Embryonic facial prominence (tissue), 1 donor: ENCODE data around the gene ARHGEF37.
"Not testable (repeated sequence)": the region's sequence is repeated elsewhere in the genome, so short reads cannot be mapped to it uniquely, and the experiment has no call there.

Experiments used
- DNase-seq: peaks from one replicate; pipeline ENCODE4 v3.0.0-alpha.2; 2016; ENCODE audit errors: extremely low spot score

The ARHGEF37 gene, protein sequence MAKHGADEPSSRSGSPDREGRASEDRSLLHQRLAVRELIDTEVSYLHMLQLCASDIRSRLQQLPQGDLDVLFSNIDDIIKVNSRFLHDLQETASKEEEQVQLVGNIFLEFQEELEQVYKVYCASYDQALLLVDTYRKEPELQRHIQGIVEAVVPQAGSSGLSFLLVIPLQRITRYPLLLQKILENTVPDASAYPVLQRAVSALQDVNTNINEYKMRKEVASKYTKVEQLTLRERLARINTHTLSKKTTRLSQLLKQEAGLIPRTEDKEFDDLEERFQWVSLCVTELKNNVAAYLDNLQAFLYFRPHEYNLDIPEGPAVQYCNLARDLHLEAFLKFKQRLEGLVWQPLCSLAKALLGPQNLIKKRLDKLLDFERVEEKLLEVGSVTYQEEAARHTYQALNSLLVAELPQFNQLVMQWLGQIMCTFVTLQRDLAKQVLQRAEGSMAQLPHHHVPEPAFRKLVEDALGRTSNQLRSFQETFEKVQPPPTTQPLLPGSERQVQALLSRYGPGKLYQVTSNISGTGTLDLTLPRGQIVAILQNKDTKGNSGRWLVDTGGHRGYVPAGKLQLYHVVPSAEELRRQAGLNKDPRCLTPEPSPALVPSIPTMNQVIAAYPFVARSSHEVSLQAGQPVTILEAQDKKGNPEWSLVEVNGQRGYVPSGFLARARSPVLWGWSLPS

DNA sequence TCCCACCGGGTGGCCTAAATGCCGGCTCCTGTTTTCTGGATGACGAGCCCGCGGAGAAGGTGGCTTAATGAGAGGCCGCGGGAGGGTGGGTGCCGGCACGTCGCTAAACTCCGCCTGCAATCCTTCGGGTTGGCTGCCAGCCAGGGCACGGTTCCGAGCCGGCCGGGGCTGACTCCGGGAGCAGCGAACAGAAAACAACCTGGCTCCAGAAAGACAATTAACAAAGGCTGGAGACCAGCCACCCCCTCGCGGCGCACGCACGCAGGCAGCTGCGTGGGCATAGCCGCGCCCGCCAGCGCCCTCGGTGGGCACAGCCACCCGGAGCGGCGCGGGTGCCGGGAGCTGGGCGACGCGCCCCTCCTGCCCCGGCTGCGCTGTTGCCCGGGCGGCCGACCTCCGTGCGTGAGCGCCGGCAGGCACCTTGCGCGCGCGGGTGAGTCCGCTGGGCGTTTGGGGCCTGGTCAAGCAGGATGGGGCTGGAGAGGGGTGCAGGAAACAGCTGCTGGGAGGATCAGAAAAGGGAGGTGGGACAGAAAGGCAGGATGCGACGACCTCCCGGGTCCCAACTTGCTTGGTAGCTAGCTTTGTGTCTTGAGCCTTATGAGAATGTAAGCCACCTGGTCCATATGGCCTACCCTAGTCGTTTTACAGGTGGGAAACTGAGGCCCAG is at the start of gene ARHGEF37:
Gene ARHGEF37 (plus strand): TSS at position 307 of the 670 bp plus-strand sequence. CDS start 16,272 bp downstream, outside the sequence.
- no peak for DNase-seq

DNA sequence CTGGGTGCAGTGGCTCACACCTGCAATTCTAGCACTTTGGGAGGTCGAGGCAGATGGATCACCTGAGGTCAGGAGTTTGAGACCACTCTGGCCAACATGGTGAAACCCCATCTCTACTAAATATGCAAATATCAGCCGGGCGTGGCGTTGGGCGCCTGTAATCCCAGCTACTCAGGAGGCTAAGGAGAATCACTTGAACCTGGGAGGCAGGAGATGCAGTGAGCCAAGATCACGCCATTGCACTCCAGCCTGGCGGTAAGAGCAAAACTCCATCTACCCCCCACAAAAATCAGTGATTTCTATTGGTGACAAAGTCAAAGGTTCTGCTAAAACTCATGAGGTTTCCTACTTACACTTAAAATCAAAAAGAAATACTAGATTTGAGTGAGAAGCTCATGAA is 48.9 kb upstream of the ARHGEF37 start:
- DNase-seq, result no peak

DNA sequence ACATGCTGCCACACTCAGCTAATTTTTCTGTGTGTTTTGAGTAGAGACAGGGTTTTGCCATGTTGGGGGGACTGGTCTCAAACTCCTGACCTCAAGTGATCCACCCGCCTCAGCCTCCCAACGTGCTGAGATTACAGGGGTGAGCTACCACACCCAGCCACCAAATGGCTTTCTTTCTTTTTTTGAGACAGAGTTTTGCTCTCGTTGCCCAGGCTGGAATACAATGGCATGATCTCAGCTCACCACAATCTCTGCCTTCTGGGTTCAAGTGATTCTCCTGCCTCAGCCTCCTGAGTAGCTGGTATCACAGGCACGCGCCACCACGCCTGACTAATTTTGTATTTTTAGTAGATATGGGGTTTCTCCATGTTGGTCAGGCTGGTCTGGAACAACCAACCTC is 45.5 kb upstream of the ARHGEF37 start:
- DNase-seq, result not testable (repeated sequence)

DNA sequence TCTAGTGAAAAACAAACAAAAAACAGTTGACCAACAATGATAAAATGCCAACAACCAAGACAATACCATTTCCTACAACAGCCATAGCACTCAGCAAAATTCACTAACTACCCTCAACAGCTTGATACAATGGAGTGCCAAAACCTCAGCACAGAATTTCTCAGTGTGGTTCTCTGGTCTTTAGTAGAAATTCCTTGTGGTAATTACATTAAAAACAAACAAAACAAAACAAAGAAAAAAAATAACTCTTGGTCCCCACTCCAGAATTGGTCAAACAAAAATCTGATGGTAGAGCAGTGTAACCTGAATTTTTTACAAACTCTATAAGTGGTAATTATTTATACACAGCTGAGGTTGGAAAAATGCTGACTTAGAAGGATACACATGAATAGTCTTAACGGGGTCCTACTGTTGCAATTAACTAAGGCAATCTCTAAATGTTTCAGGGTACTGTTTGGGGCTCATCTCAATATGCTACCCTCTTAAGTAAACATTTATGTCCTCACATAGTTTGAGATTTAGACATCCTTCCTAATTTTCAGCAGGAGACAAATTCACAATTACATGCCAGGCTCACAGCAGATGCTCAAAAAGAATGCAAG is 43.8 kb upstream of the ARHGEF37 start:
- no peak for DNase-seq

DNA sequence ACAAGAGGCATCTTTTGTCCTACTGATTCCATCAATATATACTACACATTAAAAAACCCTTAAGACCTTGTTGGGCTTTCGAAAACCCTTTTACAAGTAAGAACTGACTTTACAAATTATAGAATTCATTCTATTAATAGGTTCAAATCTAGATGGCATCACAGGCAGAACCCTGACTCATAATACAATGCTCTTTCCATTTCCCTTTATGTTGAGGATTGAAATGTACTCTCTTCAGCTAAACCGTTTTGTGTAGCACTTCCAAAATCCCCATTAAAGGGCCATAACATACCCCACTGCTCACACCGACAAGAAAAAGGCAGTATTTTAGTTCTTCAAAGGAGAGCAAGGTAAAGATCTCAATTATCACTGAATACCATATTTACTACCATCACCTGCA is 41.2 kb upstream of the ARHGEF37 start:
- no peak for DNase-seq

DNA sequence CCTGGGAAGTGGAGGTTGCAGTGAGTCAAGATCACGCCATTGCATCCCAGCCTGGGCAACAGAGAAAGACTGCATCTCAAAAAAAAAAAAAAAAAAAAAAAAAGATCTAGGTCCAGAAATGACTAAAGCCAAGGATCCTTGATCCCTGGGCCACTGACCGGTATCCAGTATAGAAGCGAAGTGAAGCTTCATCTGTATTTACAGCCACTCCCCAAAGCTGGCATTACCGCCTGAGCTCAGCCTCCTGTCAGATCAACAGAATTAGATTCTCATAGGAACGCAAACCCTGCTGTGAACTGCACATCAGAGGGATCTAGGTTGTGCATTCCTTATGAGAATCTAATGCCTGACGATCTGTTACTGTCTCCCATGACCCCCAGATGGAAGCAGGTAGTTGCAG is 39.4 kb upstream of the ARHGEF37 start:
- DNase-seq, result no peak

DNA sequence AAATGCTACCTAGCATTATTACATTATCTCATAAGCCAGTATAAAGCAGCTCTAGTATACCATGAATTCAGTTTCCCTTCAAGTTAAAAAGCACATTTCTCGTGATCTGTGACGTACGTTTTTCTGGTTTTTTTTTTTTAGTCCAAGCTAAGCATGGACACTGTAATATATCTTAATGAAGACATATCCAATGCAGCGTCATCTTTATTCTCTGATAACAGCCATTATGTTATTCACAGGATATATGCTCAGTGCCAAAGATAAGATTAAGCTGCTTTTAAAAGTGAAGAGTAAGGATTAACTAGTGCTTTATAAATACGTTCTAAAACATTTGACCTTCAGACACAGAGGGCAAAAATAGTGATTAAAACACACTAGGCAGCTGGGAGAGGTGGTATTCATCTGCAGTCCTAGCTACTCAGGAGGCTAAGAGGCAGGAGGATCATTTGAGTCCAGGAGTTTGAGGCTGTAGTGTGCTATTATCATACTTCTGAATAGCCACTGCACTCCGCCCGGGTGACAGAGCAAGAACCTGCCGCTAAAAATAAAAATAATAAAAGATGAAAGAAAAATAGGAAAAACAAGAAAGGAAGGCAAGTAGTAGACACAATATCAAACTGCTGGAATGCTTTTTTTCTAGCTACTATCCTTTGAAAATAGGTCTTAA is 37.8 kb upstream of the ARHGEF37 start:
- DNase-seq, result no peak

DNA sequence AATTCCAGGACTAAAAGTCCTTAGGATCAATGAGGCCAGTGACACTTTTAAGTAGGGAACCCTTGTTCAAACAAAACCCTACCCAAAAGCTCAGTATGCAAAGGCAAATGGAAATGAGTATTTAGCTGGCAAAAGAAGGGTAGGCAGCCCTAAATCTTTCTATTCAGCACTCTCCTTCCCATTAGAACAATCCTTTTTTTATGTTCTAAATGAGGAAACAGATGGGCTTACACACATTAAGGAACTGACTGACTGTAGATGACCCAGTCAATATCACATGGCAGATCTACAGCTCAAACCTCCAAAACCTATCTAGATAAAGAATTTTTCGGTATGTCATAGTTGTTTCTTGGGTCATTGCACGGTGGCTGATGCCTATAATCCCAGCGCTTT is 37.3 kb upstream of the ARHGEF37 start:
- DNase-seq, result no peak

DNA sequence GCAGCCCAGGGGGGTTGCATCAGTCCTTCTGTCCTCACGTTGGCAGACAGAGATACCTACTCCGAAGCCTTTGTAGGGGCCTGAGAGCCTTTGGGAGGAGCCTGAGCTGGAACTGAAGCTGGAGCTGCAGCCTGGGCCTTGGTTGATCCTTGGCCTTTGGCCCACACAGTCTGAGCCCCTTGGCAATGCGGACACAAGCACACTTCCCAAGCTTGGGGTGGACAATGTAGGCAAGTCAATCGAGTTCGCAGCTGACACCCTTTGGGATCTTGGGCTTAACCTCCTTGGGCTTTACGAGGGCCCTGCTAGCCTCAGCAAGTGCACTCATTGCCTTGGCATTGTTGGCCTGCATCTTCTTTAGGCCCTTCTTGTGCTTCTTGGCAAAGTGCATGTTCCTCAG is 36.0 kb upstream of the ARHGEF37 start:
- DNase-seq, result no peak

DNA sequence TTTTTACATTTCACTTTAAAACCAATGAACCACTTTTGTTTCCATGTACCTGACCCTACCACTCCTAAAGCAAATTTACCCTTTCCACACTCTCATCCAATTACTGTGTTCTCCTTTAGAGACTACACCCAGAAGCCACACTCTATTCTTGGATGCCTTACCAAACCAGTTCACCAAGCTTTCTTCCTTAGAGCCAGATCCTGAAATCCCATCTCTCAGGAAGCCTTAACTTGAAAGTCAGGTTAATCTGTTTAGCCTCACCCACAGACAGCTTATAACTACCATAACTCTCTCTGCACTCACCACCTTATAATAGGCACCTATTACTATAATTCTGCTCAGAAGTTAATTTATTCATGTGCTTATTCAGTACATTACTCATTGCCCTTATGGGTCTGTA is 34.3 kb upstream of the ARHGEF37 start:
- DNase-seq, result no peak

DNA sequence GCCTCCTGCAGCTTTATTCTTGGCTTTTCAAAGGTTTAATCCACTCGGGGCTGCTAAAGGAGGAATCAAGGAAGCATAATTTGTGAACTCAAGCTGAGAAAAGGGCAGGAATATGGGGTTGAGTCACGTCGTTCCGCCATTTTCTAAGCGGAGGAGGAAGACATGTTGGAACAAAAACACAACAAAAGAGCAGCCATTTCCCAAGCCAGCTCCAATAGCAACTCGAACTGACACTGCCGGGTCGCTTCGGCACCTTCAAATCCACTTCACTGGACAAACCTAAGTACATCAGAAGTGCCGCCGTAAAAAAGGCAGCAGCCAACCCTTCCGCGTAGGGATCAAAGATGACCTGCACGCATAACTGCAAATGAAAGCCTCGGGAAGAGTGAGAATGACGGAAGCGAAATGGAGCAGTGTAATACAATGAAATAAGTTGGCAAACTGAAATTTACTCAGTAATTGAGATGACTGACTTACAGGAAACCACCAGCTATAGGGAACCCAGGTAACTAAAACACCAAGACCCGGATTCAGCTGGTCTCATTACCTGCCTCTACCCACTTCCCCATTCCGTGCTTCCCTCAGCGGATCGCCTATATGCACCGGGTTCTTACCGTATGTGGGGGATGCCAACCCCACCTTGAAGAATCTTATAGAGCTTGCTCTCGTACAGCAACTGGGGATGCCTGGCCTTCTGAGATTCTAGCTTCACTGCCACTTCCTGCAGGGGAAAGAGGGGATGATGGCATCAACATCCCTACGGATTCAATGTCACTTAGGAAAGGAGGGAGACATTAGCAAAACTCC is 31.6 kb upstream of the ARHGEF37 start:
- no peak for DNase-seq

DNA sequence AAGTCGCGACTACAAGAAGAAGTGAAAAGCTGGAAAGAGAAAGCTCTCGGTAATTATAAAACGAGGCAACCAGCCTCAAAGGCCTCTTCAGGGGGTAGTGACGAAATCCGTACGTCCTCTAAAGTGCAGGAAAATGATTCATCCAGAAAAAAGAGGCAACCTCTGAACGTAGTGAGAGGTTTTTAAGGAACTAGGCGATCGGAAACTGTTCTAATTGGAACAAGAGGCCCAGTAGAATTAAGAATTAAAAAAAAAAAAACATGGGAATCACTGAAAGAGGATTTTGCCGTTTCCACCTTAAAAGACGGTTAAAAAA is 31.1 kb upstream of the ARHGEF37 start:
- DNase-seq, result no peak

DNA sequence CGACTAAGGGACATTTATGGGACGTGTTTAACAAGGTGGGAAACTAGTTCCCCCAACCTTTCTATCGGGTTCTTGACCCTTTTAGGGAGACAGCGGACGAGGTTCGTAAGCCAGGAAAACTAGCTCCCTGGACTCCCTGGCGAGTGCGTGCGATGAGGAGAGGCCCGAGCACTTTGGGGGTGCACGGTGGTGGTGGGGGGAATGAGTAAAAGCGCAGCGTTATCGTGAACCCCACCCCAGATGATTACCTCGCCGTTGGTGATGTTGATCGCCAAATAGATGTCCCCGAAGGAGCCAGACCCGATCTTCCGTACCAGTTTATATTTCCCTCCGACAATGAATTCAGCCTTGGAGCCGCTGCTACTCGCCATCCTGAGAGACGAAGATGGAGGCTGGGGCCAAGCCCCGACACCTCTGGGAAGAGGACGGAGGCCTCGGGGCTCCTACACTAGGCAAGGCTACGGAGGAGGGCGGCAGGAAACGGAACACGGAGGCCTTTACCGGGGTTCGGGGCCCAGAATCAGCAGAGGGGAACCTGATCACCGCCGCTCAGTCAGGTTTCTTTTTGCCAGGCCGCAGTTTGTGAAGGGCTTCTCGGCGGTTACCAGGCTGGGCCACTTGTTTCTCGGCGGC is 30.6 kb upstream of the ARHGEF37 start:
- no peak for DNase-seq

DNA sequence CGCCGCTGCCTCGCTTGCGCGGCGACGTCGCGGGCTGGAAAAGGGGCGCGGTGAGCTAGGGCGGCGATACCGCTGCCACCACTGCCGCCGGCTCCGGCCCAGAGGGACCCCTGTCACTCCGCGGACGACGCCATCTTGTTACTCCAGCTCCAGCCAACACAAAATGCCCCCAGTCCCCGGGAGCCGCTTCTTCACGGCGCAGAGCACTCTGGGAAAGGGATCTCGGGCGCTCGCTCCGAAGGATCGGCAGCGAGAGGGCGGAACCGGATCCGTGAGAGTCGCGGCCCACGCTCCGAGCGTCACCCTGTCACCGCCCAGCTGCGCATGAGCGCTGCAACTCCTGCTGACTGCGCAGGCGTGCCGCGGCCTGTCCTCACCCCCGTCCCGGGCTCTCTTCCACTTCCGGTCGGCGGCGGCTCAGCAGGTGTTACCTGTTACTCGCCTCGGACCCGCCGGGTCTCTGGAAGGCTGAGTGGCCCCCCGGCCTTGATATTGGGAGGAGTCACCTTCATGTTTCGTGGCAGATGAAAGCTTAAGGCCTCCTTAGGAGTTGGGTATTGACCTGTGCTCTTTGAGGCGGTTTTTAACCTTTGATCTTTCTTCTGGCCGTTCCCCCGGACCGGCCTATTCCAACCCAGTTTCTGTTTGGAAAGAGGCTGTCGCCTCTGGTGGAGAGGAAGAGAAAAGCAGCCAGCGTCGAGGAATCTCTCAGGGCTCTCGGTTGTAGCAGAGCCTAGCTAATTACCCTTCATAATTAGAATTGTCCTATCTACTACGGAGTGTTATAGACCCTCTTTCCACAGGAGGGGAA is 29.9 kb upstream of the ARHGEF37 start, which contains the start of gene CSNK1A1:
Gene CSNK1A1 (minus strand): TSS at position 213 of the 811 bp plus-strand sequence. CDS start 475 bp downstream, outside the sequence.
- peak; percentile 94 for DNase-seq

DNA sequence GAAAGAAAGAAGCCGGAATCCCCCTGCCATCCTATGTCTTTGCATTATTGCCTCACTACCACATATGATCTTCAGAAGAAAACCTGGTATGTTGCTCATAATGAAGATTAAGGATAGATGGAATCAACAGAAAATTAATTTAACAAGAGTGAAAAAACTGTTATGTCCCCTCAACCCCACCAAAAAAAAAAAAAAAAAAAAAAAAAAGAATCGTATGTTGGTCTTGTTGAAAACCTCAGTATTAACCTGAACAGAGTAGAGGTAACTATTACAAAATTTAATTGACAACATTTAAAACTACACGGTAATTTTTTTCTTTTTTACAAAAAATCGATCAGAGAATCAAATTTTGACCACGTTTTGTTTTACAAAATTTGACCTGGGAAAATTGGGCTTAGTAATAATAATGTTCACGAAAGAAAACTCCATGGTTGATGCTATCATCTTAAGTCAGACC is 29.2 kb upstream of the ARHGEF37 start:
- no peak for DNase-seq

DNA sequence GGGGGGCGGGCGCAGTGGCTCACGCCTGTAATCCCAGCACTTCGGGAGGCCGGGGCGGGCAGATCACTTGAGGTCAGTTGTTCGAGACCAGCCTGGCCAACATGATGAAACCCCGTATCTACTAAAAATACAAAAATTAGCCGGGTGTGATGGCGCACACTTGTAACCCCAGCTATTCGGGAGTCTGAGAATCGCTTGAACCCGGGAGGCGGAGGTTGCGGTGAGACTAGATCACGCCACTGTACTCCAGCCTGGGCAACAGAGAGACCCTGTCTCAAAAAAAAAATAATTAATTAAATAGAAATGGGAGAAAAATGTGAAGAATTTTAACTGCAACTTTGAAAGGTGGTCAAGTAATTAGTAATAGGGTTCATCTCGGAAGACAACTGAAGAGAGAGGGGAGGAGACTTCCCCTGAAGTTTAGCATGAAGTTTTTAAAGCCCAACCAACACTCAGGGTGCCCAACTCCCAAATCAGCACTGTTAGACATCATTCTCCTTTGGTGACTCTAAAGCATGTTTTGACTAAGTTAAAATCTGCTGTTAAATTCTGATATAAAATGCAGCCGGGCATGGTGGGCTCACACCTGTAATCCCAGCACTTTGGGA is 28.6 kb upstream of the ARHGEF37 start:
- DNase-seq, result no peak

DNA sequence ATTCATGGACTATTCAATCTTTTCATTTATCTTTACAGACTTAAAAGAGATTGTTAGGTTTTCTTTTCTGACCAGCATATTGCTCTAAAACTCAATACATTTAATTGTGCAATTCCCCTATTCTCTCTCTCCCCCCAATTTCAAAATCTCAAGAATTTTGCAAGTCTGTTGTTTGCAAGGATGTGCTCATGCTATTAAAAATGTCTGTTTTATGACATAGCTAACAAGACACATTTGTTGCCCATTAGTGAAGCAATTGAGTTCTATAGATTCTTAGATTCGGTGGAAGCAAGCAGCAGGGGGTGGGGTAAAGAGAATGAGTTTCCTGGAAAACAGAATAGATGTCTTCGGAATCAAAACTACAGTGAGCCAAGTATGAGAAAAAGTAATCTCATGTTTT is 21.6 kb upstream of the ARHGEF37 start:
- no peak for DNase-seq

DNA sequence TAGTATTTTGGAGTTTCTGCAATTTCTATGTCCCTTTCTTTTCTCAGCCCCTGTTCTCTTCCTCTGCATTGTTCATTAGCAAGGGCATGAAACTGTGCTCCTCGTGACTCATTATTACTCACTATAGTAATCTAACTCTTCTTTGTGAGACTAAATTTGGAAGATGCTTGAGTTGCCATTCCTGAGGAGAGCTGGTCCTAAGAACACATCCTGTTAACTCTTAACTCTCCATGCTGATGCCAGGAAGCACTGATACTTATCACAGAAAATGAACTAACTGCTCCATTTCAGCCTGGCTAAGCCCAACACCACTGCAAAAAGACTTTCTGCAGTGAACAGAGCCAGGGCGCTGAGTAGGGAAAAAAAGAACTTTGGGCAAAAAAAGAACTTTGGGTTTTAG is 19.4 kb upstream of the ARHGEF37 start:
- DNase-seq, result peak; percentile 30

DNA sequence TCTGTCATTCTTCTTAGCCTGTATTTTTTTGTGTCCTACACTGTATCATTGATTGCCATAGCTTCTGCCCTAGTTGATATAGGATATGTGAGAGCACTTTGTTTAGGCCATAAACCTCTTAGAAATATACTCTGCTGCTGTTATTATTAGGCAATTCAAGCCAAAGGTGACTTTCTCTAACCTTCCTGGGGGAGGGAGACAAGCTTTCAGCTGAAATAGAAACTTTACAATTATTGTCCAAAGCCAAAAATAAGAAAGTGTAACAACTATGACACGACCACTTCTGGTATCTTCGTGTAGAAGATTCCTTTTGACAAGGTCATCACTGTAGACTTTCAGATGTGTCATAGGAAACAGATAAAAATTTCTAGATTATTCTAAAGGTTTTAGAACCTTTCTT is 17.8 kb upstream of the ARHGEF37 start:
- no peak for DNase-seq
